Measurements from ENCODE around the gene ZP1. TPM values are rescaled to one million over a fixed set of nuclear protein-coding genes. Genes with fewer than 3 reads are reported as not detected.
A peak's percentile ranks its signal among the peaks of the same experiment; 100 is the strongest.

The ZP1 gene
- total and polyA plus RNA-seq, 2 of the 8 experiments (the other 6 are each of a cell fraction or from before 2014, with no cell fraction given), result not detected

DNA sequence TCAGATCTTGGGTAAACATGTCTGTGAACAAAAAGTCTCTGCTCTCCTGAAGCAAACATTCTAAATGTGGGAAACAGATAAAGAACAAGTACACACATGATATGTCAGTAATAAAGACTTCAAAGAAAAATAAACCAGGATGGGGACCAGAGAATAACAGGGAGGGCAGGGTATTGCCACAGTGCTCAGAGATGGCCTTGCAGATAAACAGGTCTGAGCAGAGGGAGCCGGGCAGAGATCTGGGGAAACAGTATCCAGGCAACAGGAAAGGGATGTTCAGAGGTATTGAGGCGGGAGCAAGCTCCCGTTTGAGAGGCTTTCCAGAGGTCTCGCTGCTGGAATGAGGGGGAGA is 22.5 kb upstream of the ZP1 start:
- peaks cover 19 to 41% of the 10 kb centered on the region in 2 experiments for H3K79me2 ChIP-seq (ENCODE audit: control insufficient read depth in 1 of 2, insufficient read depth in 2 of 2, low read length in 2 of 2)
- no peak overlapping the region for H3K4ac ChIP-seq (replicated peaks; ENCODE audit: insufficient read length, low read depth, low read length)
- H3K9ac ChIP-seq (replicated peaks in 1 of 4; ENCODE audit: extremely low read depth in 1 of 4, low read depth in 3 of 4, low read length in 3 of 4), result no peak overlapping the region
- H3K4me2 ChIP-seq (ENCODE audit: insufficient read depth in 1 of 2, low read depth in 2 of 2, low read length in 2 of 2), result peak overlapping the region in 1 of 2 experiments; percentile 99; a peak in 2 of 4 replicates
- ChIA-PET CTCF (ENCODE audit: partially characterized antibody) (interaction anchor here (0.8 to 9.1 kb wide), 5 partner anchors 9 to 70 kb away, joined by 3 to 78 read pairs (median 4); no protein-coding TSS in a partner anchor), POLR2A (ENCODE audit: partially characterized antibody) (interaction anchor here (1.1 kb wide), 1 partner anchor 54 kb away, joined by 3 read pairs; no protein-coding TSS in a partner anchor)
- H2BK15ac ChIP-seq (ENCODE audit: low read length), result no peak overlapping the region
- no peak overlapping the region for H4K91ac ChIP-seq (replicated peaks; ENCODE audit: insufficient read length, low read length)
- no peak overlapping the region for H3K56ac ChIP-seq (replicated peaks; ENCODE audit: insufficient read length, low read depth, low read length)
- no peak overlapping the region for H2BK12ac ChIP-seq (ENCODE audit: low read depth, low read length)
- no peaks in the 10 kb centered on the region for H3K27me3 ChIP-seq (replicated peaks in 1 of 4; ENCODE audit: control insufficient read depth in 3 of 4, extremely low read depth in 1 of 4, insufficient read depth in 3 of 4, low read length in 3 of 4)
- H2AK5ac ChIP-seq (ENCODE audit: low read depth, low read length), result no peak overlapping the region
- H4K8ac ChIP-seq (ENCODE audit: extremely low read depth, insufficient read depth, low read length), result no peak overlapping the region
- H3K4me3 ChIP-seq (ENCODE audit: extremely low read depth in 1 of 4, insufficient read depth in 2 of 4, low read depth in 3 of 4, low read length in 4 of 4), result peak overlapping the region in 1 of 4 experiments; percentile 79; a peak in 2 of 8 replicates
- 92% methylated on average over 4 of the region's 4 CpGs; no CpG with 5 or more reads in 1 of the 2 experiments for WGBS, 2 experiments (ENCODE audit: extremely low coverage in 1 of 2, insufficient coverage in 1 of 2, insufficient read length in 1 of 2, insufficient replicate concordance in 2 of 2, low coverage in 1 of 2, low lambda C conversion rate in 2 of 2, missing lambda C conversion rate in 1 of 2)
- H3K23me2 ChIP-seq (ENCODE audit: low read depth, low read length), result peaks cover 11% of the 10 kb centered on the region; the same call in 1 of the 2 replicates
- no peak overlapping the region for H4K5ac ChIP-seq (ENCODE audit: insufficient read length, low read depth, low read length)
- TF ChIP-seq ZNF274 (IDR thresholded peaks at IDR 0.05; ENCODE audit: borderline replicate concordance, extremely low read depth, low read length) (no peak), KDM5A (IDR thresholded peaks at IDR 0.05; ENCODE audit: low read length) (no peak), TBP (IDR thresholded peaks at IDR 0.05; ENCODE audit: low read depth, low read length) (no peak), EGR1 (IDR thresholded peaks at IDR 0.05; ENCODE audit: borderline replicate concordance, low read depth, low read length) (no peak), CTBP2 (IDR thresholded peaks at IDR 0.05; ENCODE audit: borderline replicate concordance, insufficient read depth, insufficient read length, low read length) (no peak), TAF1 (IDR thresholded peaks at IDR 0.05; ENCODE audit: low read depth, low read length) (no peak), SP2 (IDR thresholded peaks at IDR 0.05; ENCODE audit: low read length) (no peak), CREB1 (IDR thresholded peaks at IDR 0.05) (no peak), TCF12 (IDR thresholded peaks at IDR 0.05; ENCODE audit: low read depth, low read length) (no peak)
- TF ChIP-seq, protein P1, sequence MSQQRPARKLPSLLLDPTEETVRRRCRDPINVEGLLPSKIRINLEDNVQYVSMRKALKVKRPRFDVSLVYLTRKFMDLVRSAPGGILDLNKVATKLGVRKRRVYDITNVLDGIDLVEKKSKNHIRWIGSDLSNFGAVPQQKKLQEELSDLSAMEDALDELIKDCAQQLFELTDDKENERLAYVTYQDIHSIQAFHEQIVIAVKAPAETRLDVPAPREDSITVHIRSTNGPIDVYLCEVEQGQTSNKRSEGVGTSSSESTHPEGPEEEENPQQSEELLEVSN (IDR thresholded peaks at IDR 0.05), result no peak
- no peak overlapping the region for H3K23ac ChIP-seq (ENCODE audit: insufficient read length)
- no peak overlapping the region for H2BK120ac ChIP-seq (replicated peaks; ENCODE audit: low read depth, low read length)
- no peak overlapping the region for H3K18ac ChIP-seq (ENCODE audit: extremely low read depth, low read length)
- no peak overlapping the region for H2AFZ ChIP-seq (ENCODE audit: low read length)
- H3K79me1 ChIP-seq (ENCODE audit: low read depth, low read length), result peaks cover 6% of the 10 kb centered on the region
- FAIRE-seq (no peak), DNase-seq (ENCODE audit: low read depth in 1 of 2, low spot score in 2 of 2) (no peak)
- H4K20me1 ChIP-seq (replicated peaks in 1 of 2; ENCODE audit: control insufficient read depth in 1 of 2, insufficient read depth in 2 of 2, low read length in 2 of 2), result peaks cover 2 to 11% of the 10 kb centered on the region in 2 experiments
- H3K9me3 ChIP-seq (ENCODE audit: insufficient read depth in 2 of 2, low read depth in 1 of 2, low read length in 1 of 2), result no peaks in the 10 kb centered on the region
- H3K4me1 ChIP-seq (replicated peaks in 1 of 4; ENCODE audit: control insufficient read depth in 3 of 4, insufficient read depth in 4 of 4, low read length in 3 of 4), result peaks cover 0 to 21% (median 7%) of the 10 kb centered on the region in 4 experiments; a peak in 6 of 7 replicates
- no peak overlapping the region for H2BK5ac ChIP-seq (ENCODE audit: low read depth, low read length)
- no peak overlapping the region for H3K27ac ChIP-seq (ENCODE audit: low read depth, low read length)
- H2BK20ac ChIP-seq (ENCODE audit: low read length), result no peak overlapping the region
- H3K14ac ChIP-seq (ENCODE audit: insufficient read length), result no peak overlapping the region
- peaks cover 7 to 19% (median 9%) of the 10 kb centered on the region in 4 experiments for H3K36me3 ChIP-seq (ENCODE audit: control insufficient read depth in 2 of 4, insufficient read depth in 4 of 4, low read length in 3 of 4)
